GM20000 (cell line): ENCODE results near the gene CAMK2B.

Source experiments
- DNase-seq: peaks from one replicate; pipeline ENCODE4 v3.0.0; 2012; ENCODE audit warnings: low spot score
- CTCF ChIP-seq: IDR thresholded peaks from 2 replicates; pipeline ENCODE4 v1.5.1; 2012; ENCODE audit warnings: mild to moderate bottlenecking, control low read depth; ENCODE audit errors: extremely low read depth, missing control alignments

CAMK2B gene

GRCh38 chr7:44280636-44280992 is 44.8 kb downstream of the CAMK2B start:
- no peak for TF ChIP-seq CTCF

GRCh38 chr7:44279731-44280505 is 45.5 kb downstream of the CAMK2B start:
- TF ChIP-seq CTCF = no peak
- DNase-seq = no peak

More at GRCh38 chr7:44280636-44280992, 44.8 kb downstream of the CAMK2B start:
- DNase-seq = no peak

DNA sequence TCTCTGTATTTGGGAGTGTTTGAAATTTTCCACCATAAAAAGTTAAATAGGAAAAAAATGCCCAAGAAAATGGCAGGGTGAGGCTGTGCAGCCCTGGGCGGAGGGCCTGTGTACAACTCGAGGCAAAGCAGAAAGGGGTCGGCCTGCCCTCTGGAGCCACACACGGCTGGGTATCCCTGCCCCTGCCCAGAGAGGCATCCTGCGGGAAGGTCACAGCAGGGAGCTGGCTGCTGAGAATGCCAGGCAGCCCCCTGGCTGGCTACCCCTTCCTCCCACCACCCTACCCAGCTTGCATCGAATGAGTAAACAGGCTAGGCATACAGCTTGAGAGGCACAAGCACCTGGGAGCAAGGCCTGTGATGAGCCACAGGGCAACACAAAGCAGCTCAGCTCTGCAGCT is 46.1 kb downstream of the CAMK2B start:
- DNase-seq = no peak
- TF ChIP-seq CTCF = no peak

DNA sequence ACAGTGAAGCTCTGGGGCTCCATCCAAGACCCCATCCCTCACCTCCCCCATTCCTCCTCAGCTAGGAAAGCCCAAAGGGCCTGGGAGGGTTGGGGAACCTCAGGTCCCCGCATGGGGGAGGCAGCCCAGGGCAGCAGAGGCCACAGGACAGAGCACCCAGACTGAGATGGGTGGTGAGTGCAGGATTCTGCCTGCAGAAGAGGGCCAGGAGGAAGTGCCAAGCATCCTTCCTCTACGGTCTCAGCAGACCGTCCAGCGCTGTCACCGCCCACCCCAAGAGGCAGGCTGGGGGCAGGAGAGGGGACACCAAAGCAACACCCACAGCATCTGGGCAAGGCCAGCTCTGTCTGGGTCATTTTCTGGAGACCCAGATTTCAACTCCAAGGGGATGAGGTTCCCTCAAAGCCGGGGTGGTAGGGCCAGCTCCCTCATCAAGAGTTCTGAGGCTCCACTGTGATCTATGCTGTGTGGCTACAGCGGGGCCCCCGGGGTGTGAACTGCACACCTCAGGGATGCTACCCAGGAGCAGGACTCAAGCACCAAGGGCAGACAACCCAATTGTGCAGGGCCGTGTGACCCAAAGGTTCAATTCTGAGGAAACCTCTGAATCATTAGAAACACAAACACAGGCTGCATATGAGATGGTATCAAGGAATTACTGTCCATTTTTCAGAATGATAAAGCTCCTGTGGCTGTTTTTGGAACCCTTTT is 46.8 kb downstream of the CAMK2B start:
- TF ChIP-seq CTCF = no peak
- DNase-seq = no peak

DNA sequence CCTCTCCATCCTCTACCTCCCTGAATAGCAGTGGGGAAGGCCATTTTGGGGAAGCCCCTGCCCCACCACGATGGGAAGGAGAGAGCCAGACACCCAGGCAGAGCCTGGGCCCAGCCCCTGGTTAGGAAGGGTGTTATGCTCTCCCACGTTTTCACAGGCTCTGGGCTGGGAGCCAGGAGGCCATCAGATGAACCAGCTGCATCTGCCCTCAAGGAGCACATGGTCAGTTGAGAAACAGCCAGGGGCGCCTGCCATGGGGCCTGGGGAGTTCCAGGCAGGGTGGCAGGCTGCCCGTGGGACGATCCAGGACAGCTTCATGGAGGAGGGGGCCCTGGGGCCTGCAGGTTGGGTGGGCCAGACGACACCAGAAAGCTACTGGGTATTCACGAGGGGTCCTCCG is 47.5 kb downstream of the CAMK2B start:
- TF ChIP-seq CTCF = no peak
- DNase-seq = no peak

- TF ChIP-seq CTCF = no peak
- DNase-seq = no peak
Measured at GRCh38 chr7:44277391-44277790, 48.0 kb downstream of the CAMK2B start.

DNA sequence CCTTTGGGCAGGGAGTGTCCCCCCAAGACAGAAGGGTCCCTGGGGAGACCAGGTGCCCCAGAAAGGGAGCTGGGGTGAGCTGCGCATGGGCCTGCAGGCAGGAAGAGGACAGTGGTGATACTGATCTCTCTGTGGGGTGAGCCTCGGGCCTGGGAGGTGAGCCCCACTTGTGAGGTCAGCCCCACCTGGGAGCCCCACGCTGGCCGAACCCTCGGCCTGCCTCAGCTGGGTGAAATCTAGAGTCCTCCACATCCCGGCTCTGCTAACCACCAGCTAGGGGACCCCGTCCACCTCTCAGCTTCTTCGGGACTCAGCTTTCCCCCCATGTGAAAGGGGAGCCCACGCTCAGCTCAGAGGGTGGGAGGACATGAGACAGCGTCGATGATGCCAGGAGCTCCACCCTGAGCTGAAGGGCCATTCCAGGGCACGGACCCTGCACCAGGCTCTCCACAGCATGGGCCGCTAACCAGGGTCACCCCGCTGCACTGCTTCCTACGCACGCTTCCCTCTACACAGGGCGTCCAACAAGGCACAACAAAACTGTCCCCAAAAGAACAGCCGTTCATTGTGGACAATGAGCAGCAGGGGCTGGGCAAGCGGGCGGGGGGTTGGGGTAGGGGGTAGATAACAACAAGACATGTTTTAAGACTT is 48.7 kb downstream of the CAMK2B start:
- no peak for TF ChIP-seq CTCF
- no peak for DNase-seq
